Left renal pelvis (tissue), 4 donors: ENCODE results near the gene MFGE8. TPM values are rescaled to one million over a fixed set of nuclear protein-coding genes. Genes with fewer than 3 reads are reported as not detected.

Experiments used
- DNase-seq, 4 donors: peaks; one replicate each; pipeline ENCODE4 v3.0.0-alpha.2; 2013; ENCODE audit warnings: low read depth in 4 of 4, low spot score in 3 of 4
- polyA plus RNA-seq, 4 donors: library from polyadenylated mRNA; unstranded; fragments of 120-200 nt; gene quantifications; one replicate each; pipeline ENCODE4 v1.2.1, GENCODE V29; 2013; ENCODE audit not compliant: insufficient read length in 4 of 4

MFGE8 gene
- polyA plus RNA-seq, 4 donors = 95.4 to 267 (median 137) TPM

DNA sequence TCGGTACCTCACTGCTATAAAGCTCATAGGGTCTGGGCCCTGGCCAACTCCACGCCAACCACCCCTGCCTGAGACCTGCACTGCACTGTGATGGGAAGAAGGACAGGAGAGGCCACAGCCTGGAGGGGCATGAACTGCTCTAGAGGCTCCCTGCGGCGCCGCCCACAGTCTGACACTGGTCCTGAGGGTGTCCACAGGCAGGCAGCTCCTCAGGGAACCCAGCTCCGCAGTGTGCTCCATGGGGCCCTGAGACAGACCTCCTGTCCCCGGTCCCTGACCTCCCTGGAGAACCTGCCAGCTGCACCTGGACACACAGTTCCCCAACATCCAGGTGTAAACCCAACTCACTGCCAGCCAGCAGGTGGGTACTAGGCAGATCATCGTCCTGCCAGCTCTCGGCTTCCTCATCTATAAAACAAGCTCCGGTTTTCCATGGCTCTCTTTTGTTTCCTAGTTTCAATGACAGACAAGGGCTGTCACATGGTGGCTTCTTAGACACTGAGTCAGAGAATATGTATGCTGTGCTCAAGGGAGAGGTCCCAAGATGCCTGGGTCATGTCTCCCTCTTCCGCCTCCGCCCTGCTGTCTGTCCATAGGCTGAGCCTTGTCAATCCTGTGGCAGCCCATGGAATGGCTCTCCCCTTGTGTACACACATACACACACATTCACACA, 12.7 kb downstream of the MFGE8 start:
- DNase-seq = no peak

GRCh38 chr15:88899251-88899650, 13.9 kb downstream of the MFGE8 start:
- no peak for DNase-seq

GRCh38 chr15:88898736-88899135, 14.4 kb downstream of the MFGE8 start:
- no peak for DNase-seq

GRCh38 chr15:88897456-88898194, 15.6 kb downstream of the MFGE8 start:
- DNase-seq = no peak

DNA sequence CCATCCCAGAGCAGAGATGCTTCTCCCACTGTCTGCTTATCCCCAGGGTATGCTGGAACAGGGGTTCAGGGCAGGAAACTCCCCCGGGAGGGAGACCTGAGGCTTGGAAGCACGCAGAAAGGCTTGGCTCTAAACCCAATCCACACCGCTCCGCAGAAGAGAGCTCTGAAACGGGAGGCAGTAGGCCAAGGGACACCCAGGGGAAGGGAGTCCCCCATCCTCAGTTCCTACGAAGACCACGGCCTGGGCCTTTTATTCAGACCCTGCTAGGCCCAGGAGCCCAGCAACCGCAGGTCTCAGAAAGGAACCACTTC, 16.1 kb downstream of the MFGE8 start:
- no peak for DNase-seq

DNA sequence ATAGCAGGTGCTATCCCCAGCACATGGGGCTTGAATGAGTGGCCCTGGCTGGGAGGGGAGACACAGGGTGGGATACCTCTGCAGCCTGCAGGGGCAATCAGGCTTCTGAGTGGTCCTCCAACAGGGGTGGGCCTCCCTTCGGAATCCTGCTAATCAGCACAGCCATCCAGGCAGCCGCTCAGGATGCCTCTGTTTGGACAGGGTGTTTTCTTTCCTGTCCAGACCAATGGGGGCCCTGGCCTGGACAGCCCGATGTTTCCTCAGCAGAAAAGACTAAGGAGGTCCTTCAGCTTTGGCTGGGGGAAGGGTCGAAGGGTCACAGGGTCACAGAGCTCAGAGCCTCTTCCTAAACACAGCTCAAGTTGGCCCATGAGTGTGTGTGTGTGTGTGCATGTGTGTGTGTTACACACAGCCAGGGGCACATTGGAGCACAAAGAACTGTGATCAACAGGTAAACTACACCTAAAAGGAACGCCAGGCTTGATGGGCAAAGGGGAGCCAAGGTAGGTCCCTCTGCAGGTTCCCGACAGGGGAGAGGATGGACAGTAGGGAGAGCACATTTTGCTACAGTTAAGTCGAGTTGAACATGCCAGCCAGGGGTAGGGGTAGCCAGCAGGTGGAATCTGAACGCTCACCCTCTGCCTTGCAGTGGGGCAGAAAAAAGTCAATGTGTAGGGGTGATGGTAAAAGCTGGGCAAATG, 16.7 kb downstream of the MFGE8 start:
- no peak for DNase-seq

GRCh38 chr15:88894819-88895767, 18.1 kb downstream of the MFGE8 start, which contains the start of gene HAPLN3:
Gene HAPLN3, minus strand, starts transcription at chr15:88895544. Its CDS starts 8,246 bp downstream, at chr15:88887298.
- no peak for DNase-seq

DNA sequence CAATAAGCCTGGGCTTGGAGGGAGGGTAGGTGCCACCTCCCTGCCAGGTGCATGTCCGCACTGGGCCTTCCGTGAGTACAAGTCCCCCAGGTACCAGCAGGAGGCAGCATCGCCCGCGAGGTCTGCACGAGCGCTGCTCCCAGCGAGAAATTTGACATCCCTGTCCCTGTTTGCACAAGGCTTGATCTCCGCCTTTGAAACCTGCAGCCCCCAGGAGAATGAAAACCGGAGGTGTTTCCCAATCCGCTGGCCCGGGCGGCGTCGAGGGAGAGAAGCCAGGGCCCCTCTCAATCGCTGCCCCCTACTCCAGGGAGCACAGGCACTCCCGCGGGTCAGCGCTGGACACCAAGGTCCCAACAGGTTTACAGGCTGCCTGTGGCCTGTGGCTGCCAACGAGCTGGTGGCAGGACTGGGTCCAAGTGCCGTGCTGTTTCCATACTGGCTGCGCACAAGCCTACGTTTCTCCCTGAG, 18.8 kb downstream of the MFGE8 start:
- DNase-seq = no peak

GRCh38 chr15:88891540-88892254, 21.5 kb downstream of the MFGE8 start:
- DNase-seq = no peak

DNA sequence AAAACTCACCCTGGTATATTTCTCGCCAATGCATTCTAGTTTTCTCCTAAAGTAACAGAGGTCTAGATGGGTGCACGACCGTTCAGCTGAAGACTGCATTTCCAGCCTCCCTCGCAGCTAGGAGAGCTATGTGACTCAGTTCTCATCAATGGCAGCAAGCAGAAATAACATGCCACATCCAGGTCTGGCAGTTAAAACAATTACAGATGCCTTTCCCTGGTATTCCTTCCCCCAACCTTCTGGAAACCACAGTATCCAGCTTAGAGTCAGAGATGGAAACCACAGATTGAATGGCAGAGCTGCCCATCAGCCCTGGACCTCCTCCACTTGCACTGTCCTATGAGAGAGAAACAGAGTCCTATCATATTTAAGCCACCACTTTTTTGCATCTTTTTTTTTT, 22.7 kb downstream of the MFGE8 start:
- no peak for DNase-seq

- no peak for DNase-seq
These were observed 24.5 kb downstream of the MFGE8 start for GRCh38 chr15:88888719-88889118.

DNA sequence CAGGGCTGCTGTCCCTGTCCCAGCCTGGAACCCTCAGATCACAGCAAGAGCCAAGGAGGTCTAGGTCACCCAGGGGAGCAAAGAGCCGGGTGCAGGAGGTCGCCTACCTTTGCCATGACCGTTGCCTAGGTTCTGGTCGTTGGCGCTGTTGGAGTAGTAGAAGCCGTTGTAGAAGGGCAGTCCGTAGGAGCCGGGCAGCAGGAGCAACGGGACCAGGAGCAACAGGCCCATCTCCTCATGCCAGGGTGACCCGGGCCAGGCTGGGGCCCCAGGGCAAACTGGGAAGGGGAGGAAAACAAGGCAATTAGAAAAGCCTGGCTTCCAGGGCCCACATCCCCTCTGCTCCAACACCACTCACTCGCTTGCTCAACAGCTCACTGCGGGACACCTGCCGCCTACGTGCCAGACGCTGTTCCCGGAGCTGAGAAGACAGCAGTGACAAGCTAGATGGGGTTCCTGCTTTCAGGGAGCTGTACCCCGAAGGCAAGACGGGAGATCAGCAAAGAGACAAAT, 26.1 kb downstream of the MFGE8 start:
- no peak for DNase-seq

- no peak for DNase-seq
These were observed 30.4 kb downstream of the MFGE8 start for GRCh38 chr15:88882785-88883184.

DNA sequence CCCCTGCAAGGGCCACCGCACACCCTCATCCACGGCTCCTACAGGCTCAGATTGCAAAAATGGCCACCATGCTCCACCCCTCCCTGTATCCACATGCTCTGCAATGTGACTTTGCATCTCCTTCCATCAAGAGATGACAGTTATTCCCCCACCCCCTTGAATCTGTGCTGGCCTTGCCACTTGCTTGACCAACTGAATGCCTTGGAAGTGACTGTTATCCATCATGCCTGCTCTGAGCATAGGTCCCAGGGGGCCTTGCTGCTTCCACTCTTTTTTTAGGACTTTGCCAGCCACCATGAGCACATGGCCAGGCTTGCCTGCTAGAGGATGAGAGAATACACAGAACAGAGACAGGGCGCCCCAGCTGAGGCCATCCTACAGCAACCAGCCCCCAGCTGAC, 31.4 kb downstream of the MFGE8 start:
- DNase-seq = no peak

DNA sequence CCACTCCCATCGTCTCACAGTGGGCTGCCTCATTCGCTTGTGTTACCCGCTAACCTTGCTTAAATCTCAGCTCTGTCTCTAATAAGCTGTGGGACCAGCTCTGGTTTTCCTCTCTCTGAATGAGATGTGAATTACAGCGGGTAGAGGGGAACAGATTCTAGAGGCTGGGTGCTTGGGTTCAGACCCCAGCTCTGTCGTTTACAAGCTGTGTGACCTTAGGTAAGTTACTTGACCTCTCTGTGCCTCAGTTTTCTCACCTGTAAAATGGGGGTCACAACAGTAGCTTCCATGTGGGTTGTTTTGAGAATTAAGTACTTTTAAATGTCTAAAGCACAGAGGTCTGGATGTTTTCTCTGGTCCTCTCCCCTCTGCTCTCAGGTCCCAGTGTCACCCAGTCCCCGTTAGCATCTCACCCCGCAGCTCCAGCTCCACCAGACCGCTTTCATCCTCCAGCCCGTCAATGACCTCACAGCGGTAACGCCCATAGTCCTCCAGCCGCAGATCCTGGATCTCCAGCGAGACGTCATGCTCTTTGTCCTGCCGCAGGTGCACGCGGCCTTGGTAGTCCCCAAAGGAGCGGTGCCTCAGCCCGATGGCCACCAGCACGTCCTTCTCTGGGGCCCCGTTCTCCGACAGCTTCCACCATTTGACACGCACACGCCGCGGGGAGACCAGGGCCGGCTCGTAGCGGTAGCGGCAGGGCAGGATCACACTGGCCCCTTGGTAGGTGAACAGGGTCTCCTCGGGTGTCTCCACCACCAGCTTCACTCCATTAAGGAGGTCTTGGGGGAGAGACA, 32.0 kb downstream of the MFGE8 start:
- no peak for DNase-seq

GRCh38 chr15:88878720-88879184, 34.4 kb downstream of the MFGE8 start:
- no peak for DNase-seq

DNA sequence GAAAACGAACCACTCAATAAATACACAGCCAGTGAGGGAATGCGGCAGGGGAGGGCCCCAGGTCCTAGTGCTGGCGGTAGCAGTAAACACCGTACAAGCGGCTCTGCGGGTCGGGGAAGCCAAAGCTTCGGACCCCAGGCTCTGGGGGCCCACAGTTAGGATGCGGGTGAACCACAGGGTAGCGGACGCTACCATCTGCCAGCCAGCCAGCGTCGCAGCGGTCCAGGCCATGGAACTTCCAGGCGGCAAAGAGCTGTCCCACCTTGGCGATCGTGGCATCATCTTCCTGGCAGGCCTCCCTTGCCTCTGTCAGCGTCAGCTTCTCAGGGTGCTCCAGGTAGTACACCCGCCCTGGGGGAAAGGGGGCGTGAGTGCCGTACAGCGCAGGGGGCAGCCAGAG, 35.3 kb downstream of the MFGE8 start:
- no peak for DNase-seq

DNA sequence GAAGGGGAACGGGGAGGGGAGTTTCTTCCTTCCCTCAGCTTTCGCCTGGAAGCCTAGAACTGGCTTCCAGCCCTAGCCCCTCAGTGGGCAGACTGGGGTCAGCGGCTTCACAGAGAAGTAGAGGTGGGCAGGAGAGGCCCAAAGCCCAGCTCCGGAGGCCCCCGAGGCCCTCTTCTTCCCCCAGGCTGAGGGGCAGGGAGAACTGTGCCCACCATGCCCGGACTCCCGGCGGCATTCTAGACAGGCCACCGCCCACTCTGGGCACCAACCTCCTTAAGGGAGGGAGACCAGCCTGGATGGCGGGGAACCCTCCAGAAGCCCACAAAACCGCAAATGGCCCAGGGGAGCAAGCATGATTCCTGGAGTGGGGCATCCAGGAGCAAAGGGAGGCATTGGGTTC, 35.8 kb downstream of the MFGE8 start:
- DNase-seq = no peak

GRCh38 chr15:88876573-88876972, 36.6 kb downstream of the MFGE8 start:
- no peak for DNase-seq
